H1 (cell line): ENCODE results near the gene TMEM250. TPM values are rescaled to one million over a fixed set of nuclear protein-coding genes. Genes with fewer than 3 reads are reported as not detected.

Experiments
- CTCF ChIA-PET: fragments of 300-600 bp; sonication (Branson Sonifier 250); formaldehyde crosslinking; loops from one replicate; lab custom pipeline; 2021; ENCODE audit not compliant: partially characterized antibody; lab: Charles Lee
- POLR2A ChIA-PET: fragments of 300-600 bp; sonication (Branson Sonifier 250); formaldehyde crosslinking; loops from one replicate; lab custom pipeline; 2021; ENCODE audit warnings: inconsistent platforms; ENCODE audit not compliant: partially characterized antibody; lab: Charles Lee
- DNase-seq, 2 experiments: peaks; one replicate each; pipeline versions ENCODE4 v3.0.0 to v3.0.0-alpha.2; 2010 to 2022; ENCODE audit warnings: low spot score in 2 of 2, low read depth in 1 of 2, mixed read lengths in 1 of 2
- FAIRE-seq: peaks from 2 replicates; lab custom pipeline; 2011; peaks lifted over from hg19 to GRCh38; lab: Jason Lieb, UNC
- H2AFZ ChIP-seq: 2 replicates; pipeline ENCODE4 v1.8.1; 2012; ENCODE audit warnings: low read length, inconsistent platforms
- H2AK5ac ChIP-seq: 2 replicates; pipeline ENCODE4 v1.6.1; 2013; ENCODE audit warnings: low read depth, low read length
- H2BK120ac ChIP-seq: replicated peaks from 2 replicates; pipeline ENCODE3; 2013; ENCODE audit warnings: low read depth, low read length, inconsistent platforms
- H2BK12ac ChIP-seq: 2 replicates; pipeline ENCODE4 v1.6.1; 2013; ENCODE audit warnings: low read depth, low read length
- H2BK15ac ChIP-seq: 2 replicates; pipeline ENCODE4 v1.6.1; 2013; ENCODE audit warnings: low read length
- H2BK20ac ChIP-seq: 2 replicates; pipeline ENCODE4 v1.6.1; 2013; ENCODE audit warnings: low read length
- H2BK5ac ChIP-seq: 2 replicates; pipeline ENCODE4 v1.6.1; 2013; ENCODE audit warnings: low read depth, low read length
- H3K14ac ChIP-seq: 2 replicates; pipeline ENCODE4 v1.6.1; 2013; ENCODE audit warnings: inconsistent platforms; ENCODE audit not compliant: insufficient read length
- H3K18ac ChIP-seq: 2 replicates; pipeline ENCODE4 v1.6.1; 2013; ENCODE audit warnings: low read length; ENCODE audit errors: extremely low read depth
- H3K23ac ChIP-seq: 2 replicates; pipeline ENCODE4 v1.6.1; 2013; ENCODE audit warnings: inconsistent platforms; ENCODE audit not compliant: insufficient read length
- H3K23me2 ChIP-seq: 2 replicates; pipeline ENCODE4 v1.6.1; 2013; ENCODE audit warnings: low read depth, low read length
- H3K27ac ChIP-seq: 2 replicates; pipeline ENCODE4 v1.6.1; 2011; ENCODE audit warnings: low read depth, low read length, inconsistent platforms
- H3K27me3 ChIP-seq, 4 experiments: replicated peaks in 1 of 4; 1 replicate in 1 of 4; 2 replicates in 3 of 4; pipeline versions ENCODE4 v1.6.1 to v1.8.1; 2011 to 2013; ENCODE audit warnings: low read length in 3 of 4, mild to moderate bottlenecking in 3 of 4, inconsistent platforms in 2 of 4, mixed read lengths in 2 of 4, moderate library complexity in 1 of 4; ENCODE audit not compliant: control insufficient read depth in 3 of 4, insufficient read depth in 3 of 4; ENCODE audit errors: extremely low read depth in 1 of 4
- H3K36me3 ChIP-seq, 4 experiments: 2 replicates each; pipeline versions ENCODE4 v1.6.1 to v1.8.1; 2011 to 2013; ENCODE audit warnings: mild to moderate bottlenecking in 4 of 4, low read length in 3 of 4, moderate library complexity in 2 of 4, control low read depth in 1 of 4, inconsistent platforms in 1 of 4; ENCODE audit not compliant: insufficient read depth in 4 of 4, control insufficient read depth in 2 of 4
- H3K4ac ChIP-seq: replicated peaks from 2 replicates; pipeline ENCODE3; 2013; ENCODE audit warnings: low read length, low read depth, mixed read lengths, inconsistent platforms; ENCODE audit not compliant: insufficient read length
- H3K4me1 ChIP-seq, 4 experiments: replicated peaks in 1 of 4; 1 replicate in 1 of 4; 2 replicates in 3 of 4; pipeline versions ENCODE4 v1.6.1 to v1.8.1; 2011 to 2013; ENCODE audit warnings: low read length in 3 of 4, inconsistent platforms in 2 of 4, mixed read lengths in 1 of 4; ENCODE audit not compliant: insufficient read depth in 4 of 4, control insufficient read depth in 3 of 4
- H3K4me2 ChIP-seq, 2 experiments: 2 replicates each; pipeline versions ENCODE4 v1.6.1 to v1.8.1; 2011 to 2013; ENCODE audit warnings: low read depth in 2 of 2, low read length in 2 of 2, control low read depth in 1 of 2, inconsistent platforms in 1 of 2, mild to moderate bottlenecking in 1 of 2; ENCODE audit not compliant: insufficient read depth in 1 of 2
- H3K4me3 ChIP-seq, 4 experiments: fragments of 200-600, 300-600 bp in 1 of 4; sonication (generic), shearing (Covaris generic), sonication (Bioruptor Twin) in 1 of 4; 2 replicates each; pipeline versions ENCODE4 v1.5.1 to v1.8.1; 2011 to 2016; ENCODE audit warnings: low read length in 4 of 4, low read depth in 3 of 4, control low read depth in 2 of 4, inconsistent platforms in 2 of 4, mild to moderate bottlenecking in 2 of 4, mixed read lengths in 1 of 4, moderate library complexity in 1 of 4; ENCODE audit not compliant: insufficient read depth in 2 of 4; ENCODE audit errors: extremely low read depth in 1 of 4
- H3K56ac ChIP-seq: replicated peaks from 2 replicates; pipeline ENCODE3; 2013; ENCODE audit warnings: low read depth, mild to moderate bottlenecking, mixed read lengths, low read length, inconsistent platforms; ENCODE audit not compliant: insufficient read length
- H3K79me1 ChIP-seq: 2 replicates; pipeline ENCODE4 v1.6.1; 2013; ENCODE audit warnings: low read depth, low read length, control low read depth
- H3K79me2 ChIP-seq, 2 experiments: 2 replicates each; pipeline versions ENCODE4 v1.6.1 to v1.8.1; 2012 to 2013; ENCODE audit warnings: low read length in 2 of 2, mild to moderate bottlenecking in 2 of 2, inconsistent platforms in 1 of 2; ENCODE audit not compliant: insufficient read depth in 2 of 2, control insufficient read depth in 1 of 2
- H3K9ac ChIP-seq, 4 experiments: replicated peaks in 1 of 4; 1 replicate in 1 of 4; 2 replicates in 3 of 4; pipeline versions ENCODE4 v1.6.1 to v1.8.1; 2011 to 2013; ENCODE audit warnings: low read depth in 3 of 4, low read length in 3 of 4, control low read depth in 2 of 4, mild to moderate bottlenecking in 2 of 4, moderate library complexity in 2 of 4, inconsistent platforms in 1 of 4; ENCODE audit errors: extremely low read depth in 1 of 4
- H3K9me3 ChIP-seq, 2 experiments: 2 replicates each; pipeline versions ENCODE4 v1.6.1 to v1.8.1; 2012 to 2013; ENCODE audit warnings: mild to moderate bottlenecking in 2 of 2, moderate library complexity in 2 of 2, control low read depth in 1 of 2, inconsistent platforms in 1 of 2, low read depth in 1 of 2, low read length in 1 of 2, mixed read lengths in 1 of 2; ENCODE audit not compliant: insufficient read depth in 2 of 2
- H4K20me1 ChIP-seq, 2 experiments: replicated peaks in 1 of 2; 2 replicates each; pipeline versions ENCODE3 to v1.8.1; 2011 to 2013; ENCODE audit warnings: inconsistent platforms in 2 of 2, low read length in 2 of 2, mild to moderate bottlenecking in 1 of 2; ENCODE audit not compliant: insufficient read depth in 2 of 2, control insufficient read depth in 1 of 2
- H4K5ac ChIP-seq: 2 replicates; pipeline ENCODE4 v1.6.1; 2013; ENCODE audit warnings: low read length, low read depth, mixed read lengths, inconsistent platforms; ENCODE audit not compliant: insufficient read length
- H4K8ac ChIP-seq: 2 replicates; pipeline ENCODE4 v1.8.0; 2013; ENCODE audit warnings: mild to moderate bottlenecking, moderate library complexity, low read length, inconsistent platforms; ENCODE audit not compliant: insufficient read depth; ENCODE audit errors: extremely low read depth
- H4K91ac ChIP-seq: replicated peaks from 2 replicates; pipeline ENCODE3; 2013; ENCODE audit warnings: low read length, mixed read lengths, inconsistent platforms; ENCODE audit not compliant: insufficient read length
- EZH2 ChIP-seq: fragments of 200-600 bp; sonication (generic); IDR thresholded peaks from 2 replicates; pipeline ENCODE4 v1.7.1; 2012; ENCODE audit warnings: low read depth, mild to moderate bottlenecking, moderate library complexity, low read length, inconsistent platforms; ENCODE audit not compliant: severe bottlenecking
- KDM4A ChIP-seq: IDR thresholded peaks from one replicate; pipeline ENCODE4 v1.7.1; 2012; ENCODE audit warnings: low read depth, mild to moderate bottlenecking, moderate library complexity, low read length, inconsistent platforms; ENCODE audit not compliant: severe bottlenecking
- PHF8 ChIP-seq: fragments of 200-600 bp; sonication (generic); conservative IDR thresholded peaks from 2 replicates; pipeline ENCODE4 v1.7.1; 2012; ENCODE audit warnings: low read depth, mild to moderate bottlenecking, inconsistent platforms, low read length, moderate library complexity
- POU5F1 ChIP-seq: IDR thresholded peaks from 2 replicates; pipeline ENCODE4 v1.6.1; 2011; ENCODE audit warnings: low read depth, mild to moderate bottlenecking, low read length, moderate library complexity
- RXRA ChIP-seq: IDR thresholded peaks from 2 replicates; pipeline ENCODE4 v1.6.1; 2011; ENCODE audit warnings: low read depth, mild to moderate bottlenecking, low read length, moderate library complexity; ENCODE audit not compliant: insufficient read depth
- SIX5 ChIP-seq: IDR thresholded peaks from 2 replicates; pipeline ENCODE4 v1.6.1; 2011; ENCODE audit warnings: mild to moderate bottlenecking, low read depth, low read length
- SP2 ChIP-seq: IDR thresholded peaks from 2 replicates; pipeline ENCODE4 v1.6.1; 2012; ENCODE audit warnings: mild to moderate bottlenecking, low read length, inconsistent platforms
- YY1 ChIP-seq: IDR thresholded peaks from 2 replicates; pipeline ENCODE4 v1.6.1; 2011; ENCODE audit warnings: low read depth, mild to moderate bottlenecking, low read length
- WGBS, 2 experiments: shearing (Covaris generic) in 1 of 2; methylation state at CpG; one replicate each; pipeline versions ENCODE4 v1.1.6 to v1.1.7; 2013 to 2015; ENCODE audit warnings: low lambda C conversion rate in 2 of 2, mixed read lengths in 2 of 2, inconsistent platforms in 1 of 2, low coverage in 1 of 2, missing lambda C conversion rate in 1 of 2; ENCODE audit not compliant: insufficient replicate concordance in 2 of 2, insufficient coverage in 1 of 2, insufficient read length in 1 of 2; ENCODE audit errors: extremely low coverage in 1 of 2, missing lambda C conversion rate in 1 of 2; 5-methylcytosine and 5-hydroxymethylcytosine counted together
- polyA plus RNA-seq, 7 experiments: library from polyadenylated mRNA; depleted of rRNA in 3 of 7; stranded (reverse) in 5 of 7; unstranded in 2 of 7; fragments of >200 nt in 5 of 7; fragments of 200-250 nt in 2 of 7; gene quantifications; 1 replicate in 5 of 7; 2 replicates in 1 of 7; 4 replicates in 1 of 7; pipeline versions ENCODE4 v1.2.1 to v1.2.3, GENCODE V29; 2011 to 2013; ENCODE audit warnings: missing spikeins in 2 of 7, mixed read lengths in 2 of 7
- total RNA-seq: library from RNA; stranded (reverse); fragmentation: NEBNext Ultra II Directional; extraction: Animal tissue kit (Norgen Biotek cat#: 25700); gene quantifications from 2 replicates; pipeline ENCODE4 v1.2.1, GENCODE V29; 2021

TMEM250 gene
- total and polyA plus RNA-seq, 2 of the 8 experiments (the other 6 are each of a cell fraction or from before 2014, with no cell fraction given): 22.3 to 34.9 TPM

GRCh38 chr9:136077491-136077890 is 41.2 kb downstream of the TMEM250 start:
- TF ChIP-seq RXRA (no peak), SIX5 (no peak), POU5F1 (no peak), PHF8 (no peak), EZH2 (no peak), YY1 (no peak), SP2 (no peak), KDM4A (no peak)
- Histone ChIP-seq H4K5ac (no peak overlapping the region), H3K27ac (no peak overlapping the region), H3K9me3 (no peaks in the 10 kb centered on the region), H2BK20ac (no peak overlapping the region), H3K27me3 (no peaks in the 10 kb centered on the region), H3K14ac (no peak overlapping the region), H3K18ac (no peak overlapping the region), H4K91ac (no peak overlapping the region), H2BK5ac (no peak overlapping the region), H3K4ac (no peak overlapping the region), H3K56ac (no peak overlapping the region), H3K23ac (no peak overlapping the region), H2BK12ac (no peak overlapping the region), H3K36me3 (no peaks in the 10 kb centered on the region), H2BK120ac (no peak overlapping the region), H3K4me1 (peaks cover 0 to 5% (median 2%) of the 10 kb centered on the region in 4 experiments; a peak in 4 of 7 replicates), H4K20me1 (no peaks in the 10 kb centered on the region), H3K9ac (no peak overlapping the region), H3K79me1 (no peaks in the 10 kb centered on the region; the same call in 1 of the 2 replicates), H2AK5ac (no peak overlapping the region), H3K4me3 (no peak overlapping the region), H2BK15ac (no peak overlapping the region), H3K23me2 (no peaks in the 10 kb centered on the region), H4K8ac (peak overlapping the region; percentile 25; the same call in 1 of the 2 replicates), H3K79me2 (no peaks in the 10 kb centered on the region; a peak in 1 of 4 replicates), H3K4me2 (no peak overlapping the region), H2AFZ (no peak overlapping the region)
- DNase-seq: no peak
- FAIRE-seq: no peak
- POLR2A ChIA-PET: no interaction called here
- WGBS, 2 experiments: 80 to 95% methylated on average over 1 to 8 of the region's 8 CpGs
- CTCF ChIA-PET: interaction anchor here (1.0 kb wide), 1 partner anchor 9 kb away, joined by 3 read pairs; no protein-coding TSS in a partner anchor
